NCI-H1417 treated with DMSO at 0.1 percent for 48 hours (cell line): Measurements from ENCODE around the gene CEBPA.
"Not testable (repeated sequence)": the region's sequence is repeated elsewhere in the genome, so short reads cannot be mapped to it uniquely, and the experiment has no call there.

Experiments
- DNase-seq: peaks from one replicate; lab custom pipeline; 2025; lab: John Stamatoyannopoulos, UW

CEBPA gene

GRCh38 chr19:33300009-33300893 is 2.1 kb downstream of the CEBPA start:
- DNase-seq = no peak

GRCh38 chr19:33299051-33299688 is 3.2 kb downstream of the CEBPA start:
- DNase-seq = no peak

GRCh38 chr19:33298146-33298911 is 4.0 kb downstream of the CEBPA start:
- no peak for DNase-seq

GRCh38 chr19:33297401-33298145 is 4.8 kb downstream of the CEBPA start:
- DNase-seq = no peak

- no peak for DNase-seq
These were observed 5.8 kb downstream of the CEBPA start for GRCh38 chr19:33296488-33296971.

- no peak for DNase-seq
These were observed 6.5 kb downstream of the CEBPA start for GRCh38 chr19:33295621-33296487.

- DNase-seq = not testable (repeated sequence)
These were observed 7.3 kb downstream of the CEBPA start for GRCh38 chr19:33295046-33295445.

GRCh38 chr19:33294058-33294798 is 8.1 kb downstream of the CEBPA start:
- DNase-seq = no peak

- no peak for DNase-seq
These were observed 8.9 kb downstream of the CEBPA start for GRCh38 chr19:33293255-33294057.

- DNase-seq = no peak
These were observed 9.6 kb downstream of the CEBPA start for GRCh38 chr19:33292595-33293254.

GRCh38 chr19:33291623-33292534 is 10.5 kb downstream of the CEBPA start:
- no peak for DNase-seq

- no peak for DNase-seq
These were observed 11.2 kb downstream of the CEBPA start for GRCh38 chr19:33290956-33291622.

GRCh38 chr19:33290082-33290815 is 12.1 kb downstream of the CEBPA start:
- no peak for DNase-seq

- DNase-seq = no peak
These were observed 13.1 kb downstream of the CEBPA start for GRCh38 chr19:33289261-33289660.

- DNase-seq = no peak
These were observed 13.7 kb downstream of the CEBPA start for GRCh38 chr19:33288666-33289065.

- DNase-seq = no peak
These were observed 14.4 kb downstream of the CEBPA start for GRCh38 chr19:33287927-33288326.
